ENCODE data around the gene ENHO. TPM values are rescaled to one million over a fixed set of nuclear protein-coding genes. Genes with fewer than 3 reads are reported as not detected.

Gene ENHO
- total and polyA plus RNA-seq, 7 donors = 0.20 to 1.2 (median 0.37) TPM; not detected in 1

DNA sequence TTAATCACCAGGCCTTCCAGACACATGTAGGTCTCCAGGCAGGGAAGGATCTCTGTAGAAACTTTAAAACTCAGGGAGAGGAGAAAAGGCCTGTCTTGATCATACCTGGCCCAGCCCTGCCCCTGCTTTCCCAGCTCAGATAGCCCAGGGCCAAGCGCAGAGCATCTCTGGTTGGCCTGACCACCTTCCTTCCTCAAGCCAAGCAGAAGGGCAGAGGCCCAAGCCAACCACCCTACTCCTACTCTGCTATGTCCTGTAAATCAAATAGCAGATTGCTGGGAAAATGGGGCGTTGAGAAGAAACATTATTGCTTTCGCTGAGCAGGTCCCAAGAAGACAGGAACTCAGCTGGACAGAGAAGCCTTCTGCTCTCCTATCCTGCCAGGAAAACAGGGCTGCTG, 14.3 kb downstream of the ENHO start:
- 91 to 94% (median 93%) methylated on average over 3 of the region's 3 CpGs for WGBS, 3 donors
- intact Hi-C loops (cut with DNase I) = no loop called here
- ATAC-seq (no peak), DNase-seq (no peak)
- no peaks in the 10 kb centered on the region for H3K9me3 ChIP-seq
- TF ChIP-seq, protein P1, sequence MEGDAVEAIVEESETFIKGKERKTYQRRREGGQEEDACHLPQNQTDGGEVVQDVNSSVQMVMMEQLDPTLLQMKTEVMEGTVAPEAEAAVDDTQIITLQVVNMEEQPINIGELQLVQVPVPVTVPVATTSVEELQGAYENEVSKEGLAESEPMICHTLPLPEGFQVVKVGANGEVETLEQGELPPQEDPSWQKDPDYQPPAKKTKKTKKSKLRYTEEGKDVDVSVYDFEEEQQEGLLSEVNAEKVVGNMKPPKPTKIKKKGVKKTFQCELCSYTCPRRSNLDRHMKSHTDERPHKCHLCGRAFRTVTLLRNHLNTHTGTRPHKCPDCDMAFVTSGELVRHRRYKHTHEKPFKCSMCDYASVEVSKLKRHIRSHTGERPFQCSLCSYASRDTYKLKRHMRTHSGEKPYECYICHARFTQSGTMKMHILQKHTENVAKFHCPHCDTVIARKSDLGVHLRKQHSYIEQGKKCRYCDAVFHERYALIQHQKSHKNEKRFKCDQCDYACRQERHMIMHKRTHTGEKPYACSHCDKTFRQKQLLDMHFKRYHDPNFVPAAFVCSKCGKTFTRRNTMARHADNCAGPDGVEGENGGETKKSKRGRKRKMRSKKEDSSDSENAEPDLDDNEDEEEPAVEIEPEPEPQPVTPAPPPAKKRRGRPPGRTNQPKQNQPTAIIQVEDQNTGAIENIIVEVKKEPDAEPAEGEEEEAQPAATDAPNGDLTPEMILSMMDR (IDR thresholded peaks at IDR 0.05) = no peak
- no peak overlapping the region for H3K27ac ChIP-seq
- H3K4me1 ChIP-seq = no peaks in the 10 kb centered on the region
- H3K27me3 ChIP-seq (ENCODE audit: insufficient read depth in 3 of 3, low read length in 2 of 3) = no peaks in the 10 kb centered on the region
- H3K36me3 ChIP-seq (ENCODE audit: insufficient read depth in 1 of 2, low read depth in 1 of 2) = no peaks in the 10 kb centered on the region
- H3K4me3 ChIP-seq = no peak overlapping the region

DNA sequence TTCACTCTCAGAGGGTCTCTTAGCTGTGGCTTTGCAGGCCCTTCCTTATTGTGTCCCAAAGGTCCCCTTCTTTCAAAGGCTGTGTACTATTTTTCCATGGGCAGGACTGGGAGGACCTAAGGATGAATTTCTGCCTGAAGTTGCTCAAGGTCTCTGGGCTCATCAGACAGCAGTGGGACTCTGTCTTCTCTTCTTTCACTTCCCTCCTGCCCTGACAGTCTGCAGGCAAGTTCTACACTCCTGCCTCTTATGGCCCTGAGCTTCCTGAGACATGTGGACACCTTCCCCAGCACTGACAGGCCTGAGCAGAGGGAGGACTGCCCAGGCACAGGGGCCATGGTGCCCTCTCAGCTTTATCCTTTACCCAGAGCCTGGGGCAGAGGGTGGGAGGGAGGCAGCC, 14.8 kb downstream of the ENHO start:
- TF ChIP-seq, protein P1 (IDR thresholded peaks at IDR 0.05) = no peak
- Histone ChIP-seq H3K4me1 (no peaks in the 10 kb centered on the region), H3K27me3 (ENCODE audit: insufficient read depth in 3 of 3, low read length in 2 of 3) (no peaks in the 10 kb centered on the region), H3K27ac (no peak overlapping the region), H3K36me3 (ENCODE audit: insufficient read depth in 1 of 2, low read depth in 1 of 2) (no peaks in the 10 kb centered on the region), H3K4me3 (no peak overlapping the region), H3K9me3 (no peaks in the 10 kb centered on the region)
- DNase-seq (no peak), ATAC-seq (no peak)
- intact Hi-C loops (cut with DNase I) = no loop called here

DNA sequence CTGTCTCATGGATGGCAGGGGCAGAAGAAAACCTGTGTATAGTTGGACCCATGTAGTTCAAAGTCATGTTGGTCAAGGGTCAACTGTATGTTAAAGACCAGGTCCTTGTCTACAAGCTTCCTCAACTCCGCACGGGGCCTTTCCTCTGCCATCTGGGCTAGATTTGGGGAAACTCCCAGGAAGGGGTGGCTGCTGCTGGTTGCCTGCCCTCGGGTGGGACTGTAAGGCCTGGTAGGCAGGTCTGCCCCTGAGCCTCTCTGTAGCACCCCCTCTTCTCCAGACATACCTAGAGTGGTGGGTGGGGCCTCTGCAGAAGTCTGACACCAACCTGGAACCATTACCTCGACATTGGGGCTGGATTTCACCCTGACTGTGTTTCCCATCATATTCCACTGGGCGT, 15.2 kb downstream of the ENHO start:
- no peaks in the 10 kb centered on the region for H3K27me3 ChIP-seq (ENCODE audit: insufficient read depth in 3 of 3, low read length in 2 of 3)
- WGBS, 3 donors = 81 to 91% (median 86%) methylated on average over 5 of the region's 5 CpGs

DNA sequence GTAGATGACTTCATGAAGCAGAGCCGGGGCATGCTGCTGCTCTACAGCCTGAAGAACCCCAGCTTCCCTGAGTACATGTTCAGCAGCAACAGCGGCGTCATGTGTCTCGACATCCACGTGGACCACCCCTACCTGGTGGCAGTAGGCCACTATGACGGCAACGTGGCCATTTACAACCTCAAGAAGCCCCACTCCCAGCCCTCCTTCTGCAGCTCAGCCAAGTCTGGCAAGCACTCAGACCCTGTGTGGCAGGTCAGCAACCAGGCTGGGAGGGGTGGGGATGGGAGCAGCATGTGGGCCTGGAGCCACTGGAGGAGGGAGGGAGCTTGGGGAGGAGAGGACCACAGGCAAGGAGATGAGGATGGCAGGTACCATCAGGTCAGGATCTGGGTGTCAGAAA, 16.2 kb downstream of the ENHO start:
- Histone ChIP-seq H3K36me3 (ENCODE audit: insufficient read depth in 1 of 2, low read depth in 1 of 2) (no peaks in the 10 kb centered on the region), H3K4me1 (no peaks in the 10 kb centered on the region), H3K9me3 (no peaks in the 10 kb centered on the region), H3K27me3 (ENCODE audit: insufficient read depth in 3 of 3, low read length in 2 of 3) (no peaks in the 10 kb centered on the region), H3K27ac (no peak overlapping the region), H3K4me3 (no peak overlapping the region)
- no peak for ATAC-seq
- intact Hi-C loops (cut with DNase I) = no loop called here
- 88 to 92% (median 88%) methylated on average over 7 of the region's 7 CpGs for WGBS, 3 donors
- TF ChIP-seq, protein P1 (IDR thresholded peaks at IDR 0.05) = no peak
- no peak for DNase-seq

More for the DNA sequence above, 15.2 kb downstream of the ENHO start:
- intact Hi-C loops (cut with DNase I) = no loop called here
- no peaks in the 10 kb centered on the region for H3K36me3 ChIP-seq (ENCODE audit: insufficient read depth in 1 of 2, low read depth in 1 of 2)
- H3K9me3 ChIP-seq = no peaks in the 10 kb centered on the region
- H3K4me3 ChIP-seq = no peak overlapping the region
- TF ChIP-seq, protein P1 (IDR thresholded peaks at IDR 0.05) = no peak
- no peaks in the 10 kb centered on the region for H3K4me1 ChIP-seq
- ATAC-seq (no peak), DNase-seq (no peak)
- no peak overlapping the region for H3K27ac ChIP-seq

DNA sequence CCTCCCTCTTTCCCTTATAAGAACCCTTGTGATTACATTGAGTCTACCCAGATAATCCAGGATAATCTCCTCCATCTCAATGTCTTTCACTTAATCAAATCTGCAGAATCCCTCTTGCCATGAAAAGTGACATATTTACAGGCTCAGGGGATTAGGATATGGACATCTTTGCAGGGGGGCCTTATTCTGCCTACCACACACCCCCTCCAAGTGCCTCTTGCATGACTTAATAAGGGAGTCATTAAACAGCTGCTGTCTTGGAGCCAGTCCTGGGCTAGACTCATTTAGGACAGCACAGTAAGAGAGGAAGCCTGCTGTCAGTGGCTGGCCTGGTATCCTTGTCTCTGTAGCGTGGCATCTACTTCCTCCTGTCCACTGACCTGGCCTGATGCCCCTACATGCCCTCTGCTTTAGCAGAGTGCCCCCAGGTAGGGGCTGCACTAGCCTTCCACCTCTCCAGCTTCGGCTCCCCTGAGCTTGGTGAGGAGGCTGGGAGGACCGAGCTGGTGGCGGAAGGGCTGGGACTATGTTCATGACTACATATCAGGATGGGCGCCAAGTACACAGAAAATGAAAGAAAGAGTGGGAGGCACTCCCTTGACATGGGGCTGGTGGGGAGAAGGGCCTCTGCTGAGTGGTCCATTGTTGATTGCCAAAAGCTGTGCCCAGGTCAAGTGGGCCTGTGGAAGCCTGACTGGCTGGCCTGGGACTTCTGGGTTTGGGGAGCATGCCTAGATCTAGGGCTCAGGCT, 17.2 kb downstream of the ENHO start:
- WGBS, 3 donors = 71 to 84% (median 78%) methylated on average over 5 of the region's 5 CpGs
- intact Hi-C loops (cut with DNase I) = no loop called here
- no peak overlapping the region for H3K4me3 ChIP-seq
- no peak overlapping the region for H3K27ac ChIP-seq
- DNase-seq (no peak), ATAC-seq (no peak)
- no peaks in the 10 kb centered on the region for H3K4me1 ChIP-seq
- TF ChIP-seq, protein P1 (IDR thresholded peaks at IDR 0.05) = no peak
- no peaks in the 10 kb centered on the region for H3K27me3 ChIP-seq (ENCODE audit: insufficient read depth in 3 of 3, low read length in 2 of 3)
- H3K36me3 ChIP-seq (ENCODE audit: insufficient read depth in 1 of 2, low read depth in 1 of 2) = no peaks in the 10 kb centered on the region
- H3K9me3 ChIP-seq = no peaks in the 10 kb centered on the region
